ENCODE measurements around the gene PSMC4.

DNA sequence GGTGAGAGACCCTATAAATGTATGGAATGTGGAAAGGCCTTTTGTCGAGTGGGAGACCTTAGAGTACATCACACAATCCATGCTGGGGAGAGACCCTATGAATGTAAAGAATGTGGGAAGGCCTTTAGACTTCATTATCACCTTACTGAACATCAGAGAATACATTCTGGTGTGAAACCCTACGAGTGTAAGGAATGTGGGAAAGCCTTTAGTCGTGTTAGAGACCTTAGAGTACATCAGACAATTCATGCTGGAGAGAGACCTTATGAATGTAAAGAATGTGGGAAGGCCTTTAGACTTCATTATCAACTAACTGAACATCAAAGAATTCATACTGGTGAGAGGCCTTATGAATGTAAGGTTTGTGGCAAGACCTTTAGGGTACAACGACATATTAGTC is 43.0 kb downstream of the PSMC4 start:
- TF ChIP-seq CTCF (IDR thresholded peaks at IDR 0.05) (no peak), EP300 (IDR thresholded peaks at IDR 0.05) (no peak), POLR2AphosphoS5 (IDR thresholded peaks at IDR 0.05) (no peak), POLR2A (IDR thresholded peaks at IDR 0.05; ENCODE audit: low read depth) (no peak)
